ENCODE measurements around the gene GLIS1. TPM values are rescaled to one million over a fixed set of nuclear protein-coding genes. Genes with fewer than 3 reads are reported as not detected.

GLIS1 gene
- polyA plus RNA-seq, 1 donor (not counting 4 experiments of a cell fraction or from before 2014, with no cell fraction given), result not detected

DNA sequence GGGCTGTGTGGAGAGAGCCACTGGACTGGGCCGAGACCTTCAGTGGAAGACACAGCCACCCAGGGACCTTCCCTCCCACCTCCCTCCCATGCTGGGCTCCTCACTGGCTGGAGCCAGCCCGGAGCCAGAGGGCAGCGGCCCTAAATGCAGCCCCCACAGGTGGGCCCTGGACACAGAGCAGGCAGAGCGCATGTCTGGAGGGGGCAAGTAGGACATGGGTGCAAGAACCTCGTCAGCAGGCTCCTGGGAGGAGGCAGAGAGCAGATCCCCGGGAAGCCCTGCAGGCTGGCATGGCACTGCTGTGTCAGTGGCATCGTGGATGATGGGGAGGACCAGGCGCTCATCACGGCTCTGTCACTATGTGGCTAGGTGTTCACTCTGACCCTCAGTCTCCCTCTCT is 234.1 kb downstream of the GLIS1 start:
- Histone ChIP-seq H4K20me1 (ENCODE audit: control insufficient read depth, extremely low read depth, insufficient read depth, low read length) (no peaks in the 10 kb centered on the region), H3K79me2 (ENCODE audit: control insufficient read depth, insufficient read depth, low read length) (no peaks in the 10 kb centered on the region), H3K36me3 (ENCODE audit: control insufficient read depth in 2 of 2, extremely low read depth in 1 of 2, insufficient read depth in 2 of 2, low read length in 2 of 2) (no peaks in the 10 kb centered on the region), H3K9me1 (ENCODE audit: control insufficient read depth, extremely low read depth, insufficient read depth, low read length) (no peaks in the 10 kb centered on the region), H3K4me1 (ENCODE audit: control insufficient read depth, extremely low read depth, insufficient read depth, low read length) (peaks cover 4% of the 10 kb centered on the region), H3K27me3 (ENCODE audit: control insufficient read depth, extremely low read depth, insufficient read depth, low read length) (peaks cover 14% of the 10 kb centered on the region), H3K9me3 (ENCODE audit: control insufficient read depth, low read depth, low read length) (no peaks in the 10 kb centered on the region), H3K27ac (ENCODE audit: control insufficient read depth, insufficient read depth, low read length) (no peak overlapping the region), H3K9ac (ENCODE audit: control insufficient read depth, extremely low read depth, insufficient read depth, low read length) (no peak overlapping the region), H3K4me2 (ENCODE audit: control insufficient read depth, extremely low read depth, insufficient read depth, low read depth, low read length) (no peak overlapping the region), H2AFZ (ENCODE audit: control insufficient read depth, low read length) (no peak overlapping the region), H3K4me3 (ENCODE audit: control insufficient read depth in 2 of 3, extremely low read depth in 1 of 3, insufficient read depth in 2 of 3, low read depth in 1 of 3, low read length in 3 of 3) (no peak overlapping the region)
- dilution Hi-C loops (cut with MboI; ENCODE audit: extremely low pct_ligation_motif_present, low sequenced_read_pairs), result no loop called here
- FAIRE-seq (no peak), DNase-seq (ENCODE audit: low read depth, low spot score) (no peak)
- no peak for TF ChIP-seq EZH2 (IDR thresholded peaks at IDR 0.05; ENCODE audit: low read length)
- TF ChIP-seq, protein P1, sequence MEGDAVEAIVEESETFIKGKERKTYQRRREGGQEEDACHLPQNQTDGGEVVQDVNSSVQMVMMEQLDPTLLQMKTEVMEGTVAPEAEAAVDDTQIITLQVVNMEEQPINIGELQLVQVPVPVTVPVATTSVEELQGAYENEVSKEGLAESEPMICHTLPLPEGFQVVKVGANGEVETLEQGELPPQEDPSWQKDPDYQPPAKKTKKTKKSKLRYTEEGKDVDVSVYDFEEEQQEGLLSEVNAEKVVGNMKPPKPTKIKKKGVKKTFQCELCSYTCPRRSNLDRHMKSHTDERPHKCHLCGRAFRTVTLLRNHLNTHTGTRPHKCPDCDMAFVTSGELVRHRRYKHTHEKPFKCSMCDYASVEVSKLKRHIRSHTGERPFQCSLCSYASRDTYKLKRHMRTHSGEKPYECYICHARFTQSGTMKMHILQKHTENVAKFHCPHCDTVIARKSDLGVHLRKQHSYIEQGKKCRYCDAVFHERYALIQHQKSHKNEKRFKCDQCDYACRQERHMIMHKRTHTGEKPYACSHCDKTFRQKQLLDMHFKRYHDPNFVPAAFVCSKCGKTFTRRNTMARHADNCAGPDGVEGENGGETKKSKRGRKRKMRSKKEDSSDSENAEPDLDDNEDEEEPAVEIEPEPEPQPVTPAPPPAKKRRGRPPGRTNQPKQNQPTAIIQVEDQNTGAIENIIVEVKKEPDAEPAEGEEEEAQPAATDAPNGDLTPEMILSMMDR (optimal IDR thresholded peaks at IDR 0.05 in 1 of 3, IDR thresholded peaks at IDR 0.05 in 1 of 3, conservative IDR thresholded peaks at IDR 0.05 in 1 of 3; ENCODE audit: extremely low read depth in 1 of 3, insufficient read depth in 2 of 3, low read length in 3 of 3), result no peak

GRCh38 chr1:53503433-53504217 is 235.3 kb downstream of the GLIS1 start:
- Histone ChIP-seq H3K9ac (ENCODE audit: control insufficient read depth, extremely low read depth, insufficient read depth, low read length) (no peak overlapping the region), H3K36me3 (ENCODE audit: control insufficient read depth in 2 of 2, extremely low read depth in 1 of 2, insufficient read depth in 2 of 2, low read length in 2 of 2) (no peaks in the 10 kb centered on the region), H2AFZ (ENCODE audit: control insufficient read depth, low read length) (no peak overlapping the region), H3K27me3 (ENCODE audit: control insufficient read depth, extremely low read depth, insufficient read depth, low read length) (peaks cover 9% of the 10 kb centered on the region), H3K79me2 (ENCODE audit: control insufficient read depth, insufficient read depth, low read length) (no peaks in the 10 kb centered on the region), H4K20me1 (ENCODE audit: control insufficient read depth, extremely low read depth, insufficient read depth, low read length) (peaks cover 2% of the 10 kb centered on the region), H3K4me2 (ENCODE audit: control insufficient read depth, extremely low read depth, insufficient read depth, low read depth, low read length) (no peak overlapping the region), H3K27ac (ENCODE audit: control insufficient read depth, insufficient read depth, low read length) (no peak overlapping the region), H3K9me1 (ENCODE audit: control insufficient read depth, extremely low read depth, insufficient read depth, low read length) (no peaks in the 10 kb centered on the region), H3K4me3 (ENCODE audit: control insufficient read depth in 2 of 3, extremely low read depth in 1 of 3, insufficient read depth in 2 of 3, low read depth in 1 of 3, low read length in 3 of 3) (no peak overlapping the region), H3K9me3 (ENCODE audit: control insufficient read depth, low read depth, low read length) (no peaks in the 10 kb centered on the region), H3K4me1 (ENCODE audit: control insufficient read depth, extremely low read depth, insufficient read depth, low read length) (no peaks in the 10 kb centered on the region)
- dilution Hi-C loops (cut with MboI; ENCODE audit: extremely low pct_ligation_motif_present, low sequenced_read_pairs), result no loop called here
- TF ChIP-seq, protein P1 (optimal IDR thresholded peaks at IDR 0.05 in 1 of 3, IDR thresholded peaks at IDR 0.05 in 1 of 3, conservative IDR thresholded peaks at IDR 0.05 in 1 of 3; ENCODE audit: extremely low read depth in 1 of 3, insufficient read depth in 2 of 3, low read length in 3 of 3), result no peak
- TF ChIP-seq EZH2 (IDR thresholded peaks at IDR 0.05; ENCODE audit: low read length), result no peak
- DNase-seq (ENCODE audit: low read depth, low spot score) (no peak), FAIRE-seq (no peak)

Measured in keratinocyte (primary cell).